Embryonic facial prominence (tissue), 1 donor: ENCODE results near the gene KCNH4.

Experiments
- DNase-seq: peaks from one replicate; pipeline ENCODE4 v3.0.0-alpha.2; 2016; ENCODE audit errors: extremely low spot score

The KCNH4 gene

GRCh38 chr17:42117397-42118125 lies 63.4 kb downstream of the KCNH4 start:
- no peak for DNase-seq

- peak; percentile 61 for DNase-seq
Measured at GRCh38 chr17:42116705-42117396, 64.1 kb downstream of the KCNH4 start.

- DNase-seq: no peak
Measured at GRCh38 chr17:42114118-42114517, 66.8 kb downstream of the KCNH4 start.

GRCh38 chr17:42113293-42114069 lies 67.5 kb downstream of the KCNH4 start:
- no peak for DNase-seq

GRCh38 chr17:42112552-42113176 lies 68.3 kb downstream of the KCNH4 start, which contains the start of gene DHX58:
Gene DHX58 (minus strand): TSS chr17:42112714. CDS start chr17:42111892, 822 bp downstream.
- peak; percentile 43 for DNase-seq

- DNase-seq: no peak
Measured at GRCh38 chr17:42111871-42112551, 68.9 kb downstream of the KCNH4 start.

- no peak for DNase-seq
Measured at GRCh38 chr17:42111265-42111636, 69.7 kb downstream of the KCNH4 start.

- no peak for DNase-seq
Measured at GRCh38 chr17:42110301-42111264, 70.4 kb downstream of the KCNH4 start.

- DNase-seq: no peak
Measured at GRCh38 chr17:42109086-42109485, 71.9 kb downstream of the KCNH4 start.

GRCh38 chr17:42107597-42108576 lies 73.1 kb downstream of the KCNH4 start:
- DNase-seq: no peak

GRCh38 chr17:42107124-42107523 lies 73.8 kb downstream of the KCNH4 start:
- DNase-seq: no peak
